Activated CD4-positive, alpha-beta T cell treated with anti-CD3 and anti-CD28 coated beads for 1 hour (primary cell): ENCODE measurements around the gene OLFML2A.

Source experiments
- DNase-seq: peaks from one replicate; pipeline ENCODE4 v3.0.0-alpha.2; 2020

The OLFML2A gene

DNA sequence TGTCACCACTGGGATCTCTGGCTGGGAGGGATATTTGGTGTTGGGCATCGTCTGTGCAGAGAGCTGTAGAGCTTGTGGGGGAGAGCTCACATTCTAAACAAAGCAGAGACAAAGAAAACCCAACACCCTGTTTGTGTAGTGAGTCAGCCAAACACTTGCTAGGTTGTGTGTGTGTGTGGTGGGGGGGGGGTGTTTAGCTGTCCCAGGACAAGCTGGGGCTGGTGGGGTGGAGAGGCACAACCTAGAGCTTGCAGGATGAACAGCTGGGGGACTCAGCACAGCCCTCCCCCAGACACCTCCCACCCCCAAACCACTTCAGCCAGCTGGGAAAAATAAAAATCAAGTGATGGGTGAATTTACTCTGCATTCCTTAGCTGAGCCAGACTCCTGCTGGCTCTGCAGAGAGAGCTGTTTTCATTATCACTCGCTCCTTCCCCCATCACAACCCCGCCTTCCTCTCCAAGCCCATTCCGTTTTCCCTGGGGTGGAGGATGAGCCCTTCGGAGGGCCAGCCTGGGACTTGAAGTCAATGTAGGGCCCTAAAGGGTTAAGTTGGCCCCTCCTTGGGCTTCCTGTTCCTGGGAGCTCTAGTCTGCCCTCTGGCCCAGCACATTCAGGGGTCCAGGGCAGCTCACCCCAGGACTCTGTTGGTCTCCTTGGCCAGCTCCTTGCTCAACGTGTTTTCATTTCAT is 2.6 kb downstream of the OLFML2A start:
- DNase-seq: no peak

GRCh38 chr9:124780060-124780756 is 3.3 kb downstream of the OLFML2A start:
- no peak for DNase-seq

- no peak for DNase-seq
Measured at GRCh38 chr9:124780757-124781151, 3.8 kb downstream of the OLFML2A start.

DNA sequence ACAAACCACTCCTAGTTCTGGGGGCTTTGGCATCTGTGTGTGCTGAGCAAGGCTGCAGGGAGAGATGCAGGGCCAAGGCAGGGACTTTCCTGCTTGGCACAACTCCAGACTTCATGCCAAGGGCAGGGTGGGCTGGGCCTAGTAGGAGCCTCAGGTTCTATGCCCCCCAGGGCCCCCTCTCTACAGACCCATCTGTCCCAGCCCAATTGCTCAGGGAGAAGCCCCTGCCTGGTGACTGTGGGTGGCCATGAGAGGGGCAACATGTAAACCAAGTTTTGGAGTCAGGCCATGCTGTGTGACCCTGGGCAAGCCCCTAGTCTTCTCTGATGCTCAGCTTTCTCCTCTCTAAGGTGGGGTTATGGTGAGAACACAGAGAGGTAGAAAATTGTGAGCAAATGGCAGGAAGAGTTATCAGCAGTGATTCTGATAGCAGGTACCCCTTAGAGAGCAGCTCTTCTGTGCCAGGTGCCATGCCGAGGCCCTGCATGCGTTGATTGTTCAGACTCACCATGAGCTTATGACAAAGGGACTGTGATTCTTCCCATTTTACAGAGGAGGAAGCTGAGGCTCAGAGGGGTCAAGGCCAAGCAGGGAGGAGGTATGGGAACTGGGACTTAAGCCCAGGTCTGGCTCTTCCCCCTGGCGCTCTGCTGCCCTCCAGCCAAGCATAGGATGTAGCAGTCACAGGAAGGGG is 5.2 kb downstream of the OLFML2A start:
- no peak for DNase-seq

- no peak for DNase-seq
Measured at GRCh38 chr9:124782661-124783574, 6.0 kb downstream of the OLFML2A start.

- no peak for DNase-seq
Measured at GRCh38 chr9:124783830-124784229, 6.9 kb downstream of the OLFML2A start.

- DNase-seq: no peak
Measured at GRCh38 chr9:124784509-124784908, 7.6 kb downstream of the OLFML2A start.

DNA sequence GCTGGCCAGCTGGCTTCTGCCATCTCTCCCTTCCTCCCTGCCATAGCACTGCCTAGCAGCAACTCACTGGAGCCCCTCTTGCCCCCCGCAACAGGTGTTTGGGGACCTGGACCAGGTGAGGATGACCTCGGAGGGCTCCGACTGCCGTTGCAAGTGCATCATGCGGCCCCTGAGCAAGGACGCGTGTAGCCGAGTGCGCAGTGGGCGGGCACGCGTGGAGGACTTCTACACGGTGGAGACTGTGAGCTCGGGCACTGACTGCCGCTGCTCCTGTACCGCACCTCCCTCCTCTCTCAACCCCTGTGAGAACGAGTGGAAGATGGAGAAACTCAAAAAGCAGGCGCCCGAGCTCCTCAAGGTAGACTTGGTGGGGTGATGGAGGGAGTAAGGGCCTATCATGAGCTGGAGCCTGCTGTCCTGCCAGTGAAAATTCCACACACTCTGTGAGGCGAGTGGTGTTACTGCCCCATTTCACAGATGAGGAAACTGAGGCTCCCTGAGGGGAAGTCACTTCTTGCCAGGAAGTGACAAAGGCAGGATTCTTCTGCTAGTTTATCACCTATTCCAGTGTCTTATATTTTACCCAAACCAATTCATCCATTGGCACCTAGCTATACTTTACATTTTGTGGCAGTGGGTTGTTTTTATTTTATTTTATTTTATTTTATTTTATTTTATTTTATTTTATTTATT is 10.1 kb downstream of the OLFML2A start:
- no peak for DNase-seq

GRCh38 chr9:124788542-124789217 is 11.7 kb downstream of the OLFML2A start:
- DNase-seq: no peak

DNA sequence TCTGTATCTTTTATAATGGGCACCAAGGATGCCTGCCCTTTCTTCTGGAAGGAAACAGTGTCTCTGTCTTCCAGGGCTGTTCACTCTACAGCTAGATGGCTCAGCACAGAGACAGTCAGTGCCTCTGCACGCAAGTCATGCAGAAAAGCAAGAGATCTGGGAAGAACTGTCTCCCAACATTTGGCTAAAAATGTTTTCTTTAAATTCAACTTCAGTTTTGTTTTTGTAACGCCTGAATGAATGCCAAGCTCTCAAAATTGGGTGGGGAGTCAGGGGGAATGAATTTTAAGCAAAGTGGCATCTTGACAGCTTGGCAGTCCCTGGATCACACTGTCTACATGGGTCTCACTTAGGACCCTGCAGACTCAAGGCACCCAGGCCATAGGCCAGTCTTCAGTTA is 12.6 kb downstream of the OLFML2A start:
- DNase-seq: no peak

GRCh38 chr9:124790301-124790700 is 13.4 kb downstream of the OLFML2A start:
- DNase-seq: no peak

DNA sequence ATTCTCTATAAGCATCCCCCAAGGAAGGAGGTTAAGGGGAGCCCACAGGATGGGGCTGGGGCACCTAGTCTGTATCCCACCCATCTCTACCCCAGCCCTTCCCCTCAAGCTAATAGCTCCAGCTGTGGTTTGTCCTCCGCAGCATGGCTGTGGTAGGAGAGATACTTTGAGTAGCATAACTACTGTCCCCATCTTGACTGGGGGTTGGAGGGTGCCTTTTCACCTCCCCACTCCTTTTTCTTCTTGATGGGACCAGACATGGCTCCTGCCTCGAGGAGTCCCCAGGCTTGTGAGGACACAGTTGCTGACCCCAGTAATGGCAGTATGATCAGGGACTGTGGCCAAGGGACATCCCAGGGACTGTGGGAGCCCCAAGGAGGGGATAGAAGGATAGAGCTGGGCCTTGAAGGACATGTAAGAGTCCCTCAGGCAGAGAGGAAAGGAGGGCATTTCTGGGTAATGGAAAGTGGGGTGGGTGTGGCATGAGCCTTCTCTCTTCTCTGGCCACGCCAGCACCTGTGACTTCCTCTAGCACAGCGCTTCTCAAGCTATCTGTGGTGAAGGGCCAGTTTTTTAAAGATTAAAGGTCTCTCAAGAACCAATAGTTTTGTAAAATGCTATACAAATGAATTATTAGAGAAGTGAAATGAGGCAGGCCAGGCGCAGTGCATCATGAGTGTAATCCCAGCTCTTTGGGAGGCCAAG is 14.0 kb downstream of the OLFML2A start:
- DNase-seq: no peak

- DNase-seq: no peak
Measured at GRCh38 chr9:124792257-124793014, 15.5 kb downstream of the OLFML2A start.

DNA sequence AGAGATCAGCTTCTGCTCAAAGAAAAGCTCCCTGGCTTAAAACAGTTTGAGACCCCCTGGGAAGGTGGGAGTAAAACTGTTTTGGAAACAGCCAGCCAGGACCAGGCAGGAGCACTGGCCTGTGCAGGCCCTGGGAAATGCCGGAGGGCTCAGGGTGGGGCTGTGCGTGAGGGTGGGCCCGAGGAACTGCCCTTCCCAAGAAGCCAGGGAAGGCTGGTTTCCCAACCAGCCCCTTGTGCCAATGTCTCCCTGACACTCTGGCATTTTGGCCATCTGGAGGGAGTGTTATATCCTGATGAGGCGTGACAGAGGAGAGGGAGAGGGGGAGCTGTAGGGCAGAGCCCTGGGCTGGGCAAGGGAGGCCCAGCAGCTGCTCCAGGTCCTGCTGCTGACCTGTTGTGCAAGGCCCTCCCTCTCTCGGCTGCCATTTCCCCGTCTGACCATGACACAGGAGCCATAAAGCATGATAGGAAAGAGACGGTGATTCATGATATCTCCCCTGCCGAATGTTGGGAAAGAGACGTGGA is 16.1 kb downstream of the OLFML2A start:
- no peak for DNase-seq

DNA sequence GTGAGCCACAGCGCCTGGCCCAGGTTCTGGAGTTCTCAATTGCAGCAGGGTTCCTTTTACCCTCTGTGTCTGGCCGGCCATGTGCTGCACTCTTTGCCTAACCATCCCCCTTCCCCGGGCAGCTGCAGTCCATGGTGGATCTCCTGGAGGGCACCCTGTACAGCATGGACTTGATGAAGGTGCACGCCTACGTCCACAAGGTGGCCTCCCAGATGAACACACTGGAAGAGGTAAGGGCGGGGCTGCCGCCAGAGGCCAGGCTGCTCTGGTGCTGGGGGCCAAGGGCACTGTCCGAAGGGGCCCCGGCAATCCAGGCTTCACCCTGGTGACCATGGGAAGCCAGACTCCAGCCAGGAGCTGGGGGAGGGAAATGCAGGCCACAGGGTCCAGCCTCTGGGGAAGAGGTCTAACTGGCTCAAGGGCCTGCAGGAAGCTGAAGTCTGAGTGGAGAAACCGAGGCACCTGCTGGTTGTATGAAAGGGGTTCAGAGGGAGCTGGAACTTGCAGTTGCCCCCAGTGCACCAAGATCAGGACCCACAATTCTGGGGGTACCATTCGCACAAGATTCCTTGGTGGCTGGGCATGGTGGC is 18.1 kb downstream of the OLFML2A start:
- DNase-seq: no peak

GRCh38 chr9:124795881-124796431 is 19.0 kb downstream of the OLFML2A start:
- DNase-seq: no peak

DNA sequence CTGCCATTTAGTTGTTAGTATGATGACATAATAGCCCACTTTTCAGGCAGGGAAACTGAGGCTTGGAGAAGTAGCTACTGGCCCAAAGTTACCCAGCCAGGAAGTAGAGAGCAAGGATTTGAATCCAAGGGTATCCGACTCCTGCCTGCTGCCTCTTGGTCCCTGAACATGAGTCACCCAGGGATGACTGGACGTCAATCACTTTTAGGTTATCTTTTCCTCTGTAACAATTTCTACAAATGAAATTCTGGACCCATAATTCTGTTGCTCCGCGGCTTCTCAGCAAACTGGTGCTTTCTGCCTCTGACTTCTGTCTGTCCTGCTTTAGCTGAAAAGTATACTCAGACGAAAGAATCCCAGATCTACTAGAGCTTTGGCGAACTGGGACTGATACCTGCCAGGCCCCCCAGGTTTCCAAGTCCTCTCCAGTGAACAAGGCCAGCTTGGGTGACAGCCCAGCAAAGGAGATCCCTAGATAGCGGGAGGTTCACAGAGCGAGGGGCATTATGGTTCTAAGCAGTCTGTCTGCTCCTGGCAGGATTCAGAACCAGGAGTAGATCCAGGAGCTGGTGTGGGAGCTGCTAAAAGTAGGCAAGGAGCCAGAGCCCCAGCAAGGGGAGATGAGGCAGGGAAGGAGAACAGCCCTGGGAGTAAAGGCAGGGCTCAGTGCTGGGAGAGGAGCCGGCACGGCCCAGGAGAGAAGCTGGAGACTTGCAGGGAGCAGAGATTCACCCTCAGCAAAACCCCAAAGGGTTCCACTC is 20.6 kb downstream of the OLFML2A start:
- DNase-seq: no peak

GRCh38 chr9:124799274-124800006 is 22.5 kb downstream of the OLFML2A start:
- no peak for DNase-seq
